Parathyroid adenoma (tissue), 2 donors: ENCODE measurements around the gene ZDHHC22.

ENCODE experiments used
- H2AFZ ChIP-seq: fragments of 300-600 bp; sonication (generic); one replicate; pipeline ENCODE4 v1.7.0; 2017; ENCODE audit warnings: antibody characterized with exemption, mild to moderate bottlenecking
- H3K27ac ChIP-seq: fragments of 300-600 bp; sonication (generic); one replicate; pipeline ENCODE4 v1.7.0; 2017
- H3K27me3 ChIP-seq: fragments of 300-600 bp; sonication (generic); one replicate; pipeline ENCODE4 v1.7.0; 2017; ENCODE audit warnings: low read length; ENCODE audit not compliant: control insufficient read depth, insufficient read depth
- H3K36me3 ChIP-seq: fragments of 300-600 bp; sonication (generic); one replicate; pipeline ENCODE4 v1.7.0; 2017; ENCODE audit warnings: low read length; ENCODE audit not compliant: control insufficient read depth, insufficient read depth
- H3K4me1 ChIP-seq: fragments of 300-600 bp; sonication (generic); one replicate; pipeline ENCODE4 v1.7.0; 2017; ENCODE audit warnings: control low read depth
- H3K4me2 ChIP-seq: fragments of 300-600 bp; sonication (generic); one replicate; pipeline ENCODE4 v1.7.0; 2017; ENCODE audit warnings: low read length
- H3K4me3 ChIP-seq: fragments of 300-600 bp; sonication (generic); one replicate; pipeline ENCODE4 v1.7.0; 2017; ENCODE audit warnings: low read depth, low read length
- H3K79me2 ChIP-seq: fragments of 300-600 bp; sonication (generic); one replicate; pipeline ENCODE4 v1.7.0; 2017; ENCODE audit warnings: control low read depth
- H3K9ac ChIP-seq: fragments of 300-600 bp; sonication (generic); one replicate; pipeline ENCODE4 v1.7.0; 2017; ENCODE audit warnings: mild to moderate bottlenecking
- H3K9me3 ChIP-seq: fragments of 300-600 bp; sonication (generic); one replicate; pipeline ENCODE4 v1.7.0; 2017; ENCODE audit warnings: low read length; ENCODE audit not compliant: control insufficient read depth
- CTCF ChIP-seq: fragments of 300-600 bp; sonication (generic); IDR thresholded peaks from one replicate; pipeline ENCODE4 v1.7.0; 2017; ENCODE audit warnings: antibody characterized with exemption, mild to moderate bottlenecking
- donor health status: primary hyperparathyroidism.

The ZDHHC22 gene

GRCh38 chr14:77125823-77126325 lies 15.7 kb downstream of the ZDHHC22 start:
- H3K27me3 ChIP-seq = no peaks in the 10 kb centered on the region
- no peak overlapping the region for H3K9ac ChIP-seq
- no peak for TF ChIP-seq CTCF
- no peak overlapping the region for H3K4me3 ChIP-seq
- no peaks in the 10 kb centered on the region for H3K79me2 ChIP-seq
- no peak overlapping the region for H2AFZ ChIP-seq
- H3K4me1 ChIP-seq = peaks cover 37% of the 10 kb centered on the region
- H3K27ac ChIP-seq = no peak overlapping the region
- H3K4me2 ChIP-seq = no peak overlapping the region
- H3K36me3 ChIP-seq = no peaks in the 10 kb centered on the region
- H3K9me3 ChIP-seq = no peaks in the 10 kb centered on the region

GRCh38 chr14:77125281-77125801 lies 16.2 kb downstream of the ZDHHC22 start:
- H3K27me3 ChIP-seq = no peaks in the 10 kb centered on the region
- no peak overlapping the region for H3K4me2 ChIP-seq
- H3K79me2 ChIP-seq = no peaks in the 10 kb centered on the region
- H2AFZ ChIP-seq = peak overlapping the region; percentile 78
- H3K9ac ChIP-seq = no peak overlapping the region
- H3K9me3 ChIP-seq = no peaks in the 10 kb centered on the region
- no peak overlapping the region for H3K4me3 ChIP-seq
- no peak overlapping the region for H3K27ac ChIP-seq
- TF ChIP-seq CTCF = no peak
- H3K4me1 ChIP-seq = peaks cover 41% of the 10 kb centered on the region
- no peaks in the 10 kb centered on the region for H3K36me3 ChIP-seq

GRCh38 chr14:77124345-77125280 lies 17.0 kb downstream of the ZDHHC22 start:
- H3K9me3 ChIP-seq = no peaks in the 10 kb centered on the region
- TF ChIP-seq CTCF = peak; percentile 40
- no peaks in the 10 kb centered on the region for H3K27me3 ChIP-seq
- peaks cover 41% of the 10 kb centered on the region for H3K4me1 ChIP-seq
- no peak overlapping the region for H3K4me3 ChIP-seq
- peak overlapping the region; percentile 44 for H3K4me2 ChIP-seq
- H3K9ac ChIP-seq = no peak overlapping the region
- H3K79me2 ChIP-seq = peaks cover 2% of the 10 kb centered on the region
- peak overlapping the region; percentile 91 for H2AFZ ChIP-seq
- no peaks in the 10 kb centered on the region for H3K36me3 ChIP-seq
- H3K27ac ChIP-seq = peak overlapping the region; percentile 95

GRCh38 chr14:77123381-77124325 lies 17.9 kb downstream of the ZDHHC22 start:
- Histone ChIP-seq H3K27ac (peak overlapping the region; percentile 95), H3K9me3 (no peaks in the 10 kb centered on the region), H2AFZ (peak overlapping the region; percentile 23), H3K4me3 (no peak overlapping the region), H3K4me1 (peaks cover 41% of the 10 kb centered on the region), H3K4me2 (no peak overlapping the region), H3K36me3 (no peaks in the 10 kb centered on the region), H3K9ac (no peak overlapping the region), H3K27me3 (no peaks in the 10 kb centered on the region), H3K79me2 (peaks cover 10% of the 10 kb centered on the region)
- no peak for TF ChIP-seq CTCF
